HG03139 (cell line): ENCODE results near the gene RPL29.
"Not testable (repeated sequence)": the region's sequence is repeated elsewhere in the genome, so short reads cannot be mapped to it uniquely, and the experiment has no call there.

Experiments
- ATAC-seq: cut with Tn5 transposase; IDR thresholded peaks from one replicate; pipeline ENCODE4 v1.9.1; 2021; ENCODE audit not compliant: unreplicated experiment

Gene RPL29

GRCh38 chr3:52006017-52006819, 10.5 kb upstream of the RPL29 start:
- ATAC-seq = no peak

- no peak for ATAC-seq
Measured at GRCh38 chr3:52005571-52005986, 9.9 kb upstream of the RPL29 start.

GRCh38 chr3:52004906-52005395, 9.3 kb upstream of the RPL29 start:
- ATAC-seq = no peak

- no peak for ATAC-seq
Measured at GRCh38 chr3:52004163-52004787, 8.6 kb upstream of the RPL29 start.

GRCh38 chr3:52002748-52003147, 7.1 kb upstream of the RPL29 start:
- no peak for ATAC-seq

- ATAC-seq = peak; percentile 64
Measured at GRCh38 chr3:52001443-52001974, 5.8 kb upstream of the RPL29 start.

DNA sequence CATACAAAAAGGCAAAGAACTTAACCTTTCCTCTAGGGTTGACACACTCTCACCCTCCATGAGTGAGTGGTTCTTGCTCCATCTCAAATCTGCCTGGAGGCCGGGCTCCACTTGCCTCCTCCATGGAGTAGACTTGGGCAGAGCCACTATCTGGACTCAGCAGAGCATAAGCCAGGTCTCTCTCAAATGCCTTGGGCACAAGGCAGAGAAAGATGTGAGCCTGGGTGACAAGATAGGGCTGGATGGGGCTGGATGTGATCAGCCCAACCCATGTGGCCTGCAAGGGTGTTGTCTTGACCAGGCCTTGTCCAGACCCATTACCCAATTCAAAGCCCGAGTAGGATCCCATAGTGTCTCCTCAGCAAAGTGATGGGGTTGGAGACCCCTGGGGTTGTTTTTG, 4.2 kb upstream of the RPL29 start:
- ATAC-seq = no peak

- ATAC-seq = no peak
Measured at GRCh38 chr3:51998774-51999173, 3.1 kb upstream of the RPL29 start.

DNA sequence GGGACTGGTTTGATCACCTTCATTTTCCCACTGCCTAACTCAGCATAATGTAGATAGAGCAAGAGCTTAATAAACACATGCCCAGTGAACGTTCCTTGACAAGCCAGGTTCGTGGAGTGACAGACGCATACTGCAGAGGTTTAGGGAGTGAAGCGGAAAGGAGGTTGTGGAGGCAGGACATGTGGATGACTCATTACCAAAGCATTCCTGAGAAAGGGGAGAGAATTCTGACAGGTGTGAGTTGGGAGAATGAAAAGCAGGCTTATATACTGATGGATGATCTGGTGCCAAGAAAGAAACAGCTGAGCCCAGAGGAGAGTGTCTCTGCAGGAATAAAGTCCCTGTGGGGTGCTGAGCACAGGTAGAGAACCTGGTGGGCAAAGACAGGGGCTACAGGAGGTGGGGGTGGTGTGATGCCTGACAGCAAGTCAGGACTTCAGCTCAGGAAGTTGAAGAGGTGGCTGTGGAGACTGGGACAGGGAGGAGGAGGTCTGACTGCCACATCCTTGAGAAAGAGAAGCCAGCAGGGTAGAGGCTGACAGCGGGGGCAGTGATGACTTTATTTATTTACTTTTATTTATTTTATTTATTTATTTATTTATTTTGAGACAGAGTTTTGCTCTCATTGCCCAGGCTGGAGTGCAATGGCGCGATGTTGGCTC, 2.4 kb upstream of the RPL29 start:
- ATAC-seq = no peak

DNA sequence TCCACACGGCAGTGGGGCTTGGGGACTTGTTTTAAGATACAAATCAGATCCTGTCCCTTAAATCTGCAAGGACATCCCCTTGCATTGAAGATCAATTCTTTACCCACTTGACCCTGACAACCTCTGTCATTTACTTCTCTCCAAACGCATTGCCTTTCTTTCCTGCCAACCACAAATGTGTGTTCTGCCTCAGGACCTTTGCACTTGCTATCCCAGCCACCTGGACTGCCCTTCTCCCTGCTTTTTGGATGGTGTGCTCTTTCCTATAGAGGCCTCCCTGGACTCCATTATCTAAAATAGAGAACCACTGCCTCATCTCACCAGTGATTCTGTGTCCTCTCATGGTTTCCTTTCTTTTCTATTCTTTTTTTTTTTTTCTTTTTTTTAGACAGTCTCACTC, 1.5 kb upstream of the RPL29 start:
- ATAC-seq = no peak

- no peak for ATAC-seq
Measured at GRCh38 chr3:51994530-51994929, 1.2 kb downstream of the RPL29 start.

DNA sequence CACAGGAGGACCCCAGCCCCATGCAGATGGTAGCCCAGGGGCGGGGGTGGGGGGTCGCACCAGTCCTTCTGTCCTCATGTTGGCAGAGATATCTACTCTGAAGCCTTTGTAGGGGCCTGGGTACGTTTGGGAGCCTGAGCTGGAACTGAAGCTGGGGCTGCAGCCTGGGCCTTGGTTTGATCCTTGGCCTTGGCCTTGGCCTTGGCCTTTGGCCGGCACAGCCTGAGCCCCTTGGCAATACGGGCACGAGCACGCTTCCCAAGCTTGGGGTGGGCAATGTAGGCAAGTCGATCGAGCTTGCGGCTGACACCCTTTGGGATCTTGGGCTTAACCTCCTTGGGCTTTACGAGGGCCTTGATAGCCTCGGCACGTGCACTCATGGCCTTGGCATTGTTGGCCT, 2.0 kb downstream of the RPL29 start:
- not testable (repeated sequence) for ATAC-seq

DNA sequence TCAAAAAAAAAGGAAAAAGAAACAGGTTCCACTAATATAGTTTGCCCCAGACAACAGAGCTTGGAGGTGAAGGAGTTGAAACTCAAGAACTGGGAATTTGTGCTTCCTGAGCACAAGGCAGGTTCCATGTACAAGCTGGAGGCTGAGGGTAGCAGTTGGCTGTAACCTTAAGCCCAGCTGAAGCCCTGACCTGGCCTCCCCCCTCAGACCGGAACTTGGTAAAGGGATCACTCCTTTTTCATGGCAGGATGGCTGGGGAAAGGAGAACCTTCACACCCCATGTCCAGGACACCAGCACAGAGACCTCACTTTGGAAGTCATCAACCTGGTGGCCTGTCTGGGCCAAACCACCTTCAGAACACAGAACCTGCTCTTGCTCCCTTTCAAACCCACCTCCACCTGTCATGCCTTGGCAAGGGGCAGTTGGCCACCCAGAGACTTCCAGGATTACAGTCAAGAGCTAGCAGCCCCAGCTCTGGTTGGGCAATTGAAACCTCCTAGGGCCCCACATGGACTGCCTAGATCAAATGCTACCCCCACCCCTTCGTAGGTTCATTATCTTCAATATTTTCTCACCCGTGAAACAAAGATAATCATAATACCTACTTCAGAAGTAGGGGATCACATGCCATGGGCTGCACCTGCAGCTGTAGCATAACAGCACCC, 3.5 kb downstream of the RPL29 start:
- ATAC-seq = no peak

- not testable (repeated sequence) for ATAC-seq
Measured at GRCh38 chr3:51990501-51990971, 5.2 kb downstream of the RPL29 start.

- no peak for ATAC-seq
Measured at GRCh38 chr3:51988286-51989146, 7.2 kb downstream of the RPL29 start.

DNA sequence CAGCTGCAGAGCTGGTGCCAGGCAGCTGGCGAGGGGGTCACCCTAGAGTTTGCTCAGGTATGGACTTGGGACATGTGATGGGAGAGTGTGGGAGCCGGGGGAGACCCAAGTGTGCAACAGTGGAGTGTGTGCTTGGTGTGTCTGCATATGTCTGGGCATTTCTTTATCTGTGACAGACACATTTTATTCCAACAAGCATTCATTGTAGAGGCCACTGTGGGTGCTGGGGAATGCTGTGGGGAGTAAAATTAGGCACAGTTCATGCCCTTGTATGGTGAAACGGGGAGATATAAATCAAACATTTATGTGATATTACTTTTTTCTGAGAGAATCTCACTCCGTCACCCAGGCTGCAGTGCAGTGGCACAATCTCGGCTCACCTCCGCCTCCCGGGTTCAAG, 8.1 kb downstream of the RPL29 start:
- no peak for ATAC-seq

GRCh38 chr3:51986010-51986947, 9.4 kb downstream of the RPL29 start:
- no peak for ATAC-seq

DNA sequence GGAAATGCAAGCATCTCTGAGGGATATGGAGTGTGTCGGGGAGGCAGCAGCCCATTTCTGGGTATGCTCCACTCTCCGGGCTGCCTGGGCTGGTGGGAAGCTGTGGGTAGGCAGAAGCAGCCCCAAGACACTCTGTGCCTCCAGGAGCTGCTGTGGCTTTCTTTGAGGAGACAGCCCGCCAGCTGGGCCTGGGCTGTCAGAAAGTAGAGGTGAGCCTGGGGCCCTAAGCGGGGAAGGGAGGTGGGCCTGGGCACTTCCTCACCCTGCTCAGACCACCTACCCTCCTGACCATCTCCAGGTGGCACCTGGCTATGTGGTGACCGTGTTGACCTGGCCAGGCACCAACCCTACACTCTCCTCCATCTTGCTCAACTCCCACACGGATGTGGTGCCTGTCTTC, 10.6 kb downstream of the RPL29 start:
- ATAC-seq = no peak

DNA sequence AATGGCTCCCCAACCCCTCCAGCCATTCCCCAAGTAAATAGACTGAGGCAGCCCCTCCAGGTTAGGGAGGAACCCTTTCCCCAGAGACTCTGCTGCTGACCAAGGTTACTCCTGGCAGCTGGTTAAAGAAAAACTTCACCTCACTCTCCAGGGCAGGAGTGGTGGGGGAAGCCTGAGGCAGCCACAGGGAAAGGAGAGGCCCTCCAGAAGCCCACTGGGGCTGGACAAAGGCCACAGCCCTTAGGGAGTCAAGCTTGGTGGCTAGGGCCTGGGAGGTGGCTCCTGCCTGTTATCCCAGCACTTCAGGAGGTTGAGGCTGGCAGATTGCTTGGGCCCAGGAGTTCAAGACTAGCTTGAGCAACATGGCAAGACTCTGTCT, 11.4 kb downstream of the RPL29 start:
- ATAC-seq = no peak
